K562 (cell line): ENCODE results near the gene NOP16.

Experiments used
- BRCA1 ChIP-seq, 2 experiments: fragments of 450-650 bp in 1 of 2; sonication (generic) in 1 of 2; formaldehyde crosslinking in 1 of 2; IDR thresholded peaks; 2 replicates each; pipeline versions ENCODE4 v1.5.0 to v1.6.1; 2017 to 2020; ENCODE audit warnings: mild to moderate bottlenecking in 1 of 2, missing genetic modification reagents in 1 of 2
- CTCF ChIP-seq, 3 experiments: IDR thresholded peaks in 2 of 3; conservative IDR thresholded peaks in 1 of 3; 2 replicates each; pipeline ENCODE4 v1.5.1; 2011 to 2012; ENCODE audit warnings: low read length in 3 of 3, mild to moderate bottlenecking in 3 of 3, control low read depth in 2 of 3, improper control_type of control experiment in 1 of 3, inconsistent platforms in 1 of 3, low read depth in 1 of 3, mixed read lengths in 1 of 3, moderate library complexity in 1 of 3; ENCODE audit not compliant: insufficient read depth in 2 of 3
- DACH1 ChIP-seq: fragments of 450-650 bp; IDR thresholded peaks from 2 replicates; pipeline ENCODE4 v1.6.1; 2018; ENCODE audit not compliant: partially characterized antibody
- EP300 ChIP-seq: IDR thresholded peaks from 2 replicates; pipeline ENCODE4 v1.6.1; 2012; ENCODE audit warnings: low read length, improper control_type of control experiment
- ESRRB ChIP-seq: fragments of 250-450 bp; sonication (Bioruptor Pico); IDR thresholded peaks from 2 replicates; pipeline ENCODE4 v1.5.0; 2020; ENCODE audit warnings: mild to moderate bottlenecking, moderate library complexity, borderline replicate concordance
- MAZ ChIP-seq, 2 experiments: fragments of 450-650 bp in 1 of 2; sonication (generic) in 1 of 2; formaldehyde crosslinking; IDR thresholded peaks in 1 of 2; conservative IDR thresholded peaks in 1 of 2; 2 replicates each; pipeline versions ENCODE4 v1.4.0 to v1.5.0; 2020; ENCODE audit warnings: mild to moderate bottlenecking in 1 of 2, missing genetic modification reagents in 1 of 2
- RFX5 ChIP-seq: IDR thresholded peaks from 2 replicates; pipeline ENCODE4 v1.6.1; 2011; ENCODE audit warnings: low read depth, mild to moderate bottlenecking, improper control_type of control experiment, low read length
- SIX5 ChIP-seq, 2 experiments: IDR thresholded peaks; 2 replicates each; pipeline ENCODE4 v1.6.1; 2011; ENCODE audit warnings: low read length in 2 of 2, borderline replicate concordance in 1 of 2, low read depth in 1 of 2, mild to moderate bottlenecking in 1 of 2, moderate library complexity in 1 of 2; ENCODE audit not compliant: insufficient read depth in 1 of 2

DNA sequence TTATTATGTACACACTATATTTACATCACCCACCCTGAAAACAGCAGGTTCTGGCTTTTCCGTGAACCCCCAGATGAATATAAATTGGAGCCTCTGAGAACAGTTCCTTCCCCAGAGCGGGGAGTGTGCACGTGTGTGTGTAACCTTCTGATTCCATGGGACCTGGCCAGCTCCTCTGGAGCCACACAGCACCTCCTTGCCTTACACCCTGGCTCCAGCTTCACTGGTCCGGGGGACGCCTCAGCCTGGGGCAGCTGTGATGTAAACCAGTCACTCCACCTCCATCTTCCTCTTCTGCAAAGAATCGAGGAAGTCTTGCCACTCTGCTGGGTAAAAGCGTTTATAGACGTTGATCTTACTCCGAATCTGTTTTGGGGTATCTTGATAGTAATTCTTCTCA, 4.4 kb downstream of the NOP16 start:
- TF ChIP-seq SIX5 (IDR thresholded peaks at IDR 0.05; ENCODE audit: borderline replicate concordance in 1 of 2, insufficient read depth in 1 of 2, low read depth in 1 of 2, low read length in 2 of 2), result no peak
- TF ChIP-seq RFX5, result no peak
- no peak for TF ChIP-seq DACH1
- no peak for TF ChIP-seq EP300
- TF ChIP-seq BRCA1 (IDR thresholded peaks at IDR 0.05), result no peak
- TF ChIP-seq BRCA1 (CRISPR knock-in tag; IDR thresholded peaks at IDR 0.05), result no peak
- TF ChIP-seq ESRRB, result no peak
- TF ChIP-seq CTCF (IDR thresholded peaks at IDR 0.05 in 2 of 3, conservative IDR thresholded peaks at IDR 0.05 in 1 of 3; ENCODE audit: insufficient read depth in 2 of 3, low read depth in 1 of 3, low read length in 3 of 3), result no peak
- TF ChIP-seq MAZ (CRISPR knock-in tag; conservative IDR thresholded peaks at IDR 0.05 in 1 of 2, IDR thresholded peaks at IDR 0.05 in 1 of 2), result no peak
